ENCODE data around the gene CXCL17. TPM values are rescaled to one million over a fixed set of nuclear protein-coding genes. Genes with fewer than 3 reads are reported as not detected.
"Not testable (repeated sequence)": the region's sequence is repeated elsewhere in the genome, so short reads cannot be mapped to it uniquely, and the experiment has no call there.

The CXCL17 gene, protein sequence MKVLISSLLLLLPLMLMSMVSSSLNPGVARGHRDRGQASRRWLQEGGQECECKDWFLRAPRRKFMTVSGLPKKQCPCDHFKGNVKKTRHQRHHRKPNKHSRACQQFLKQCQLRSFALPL
- total RNA-seq: not detected

GRCh38 chr19:42442833-42443232, at the start of gene CXCL17:
Gene CXCL17 (minus strand): TSS chr19:42442946. CDS start chr19:42442832, 114 bp downstream.
- Histone ChIP-seq H3K4me1 (no peaks in the 10 kb centered on the region), H3K9me3 (no peaks in the 10 kb centered on the region), H3K36me3 (no peaks in the 10 kb centered on the region), H3K27ac (no peak within 1 kb of the TSS), H3K4me3 (no peak within 1 kb of the TSS), H3K27me3 (no peaks in the 10 kb centered on the region)
- no peak for TF ChIP-seq CTCF (IDR thresholded peaks at IDR 0.05)
- TF ChIP-seq POLR2A (IDR thresholded peaks at IDR 0.05): no peak
- intact Hi-C loops (cut with DNase I; ENCODE audit: low total_unique reads): no loop called here
- no peak for DNase-seq

GRCh38 chr19:42488783-42489521, 46.2 kb upstream of the CXCL17 start:
- Histone ChIP-seq H3K4me1 (no peaks in the 10 kb centered on the region), H3K9me3 (no peaks in the 10 kb centered on the region), H3K27me3 (no peaks in the 10 kb centered on the region), H3K27ac (no peak overlapping the region), H3K36me3 (no peaks in the 10 kb centered on the region), H3K4me3 (no peak overlapping the region)
- DNase-seq: no peak
- TF ChIP-seq POLR2A (IDR thresholded peaks at IDR 0.05) (no peak), CTCF (IDR thresholded peaks at IDR 0.05) (no peak)
- intact Hi-C loops (cut with DNase I; ENCODE audit: low total_unique reads): no loop called here

DNA sequence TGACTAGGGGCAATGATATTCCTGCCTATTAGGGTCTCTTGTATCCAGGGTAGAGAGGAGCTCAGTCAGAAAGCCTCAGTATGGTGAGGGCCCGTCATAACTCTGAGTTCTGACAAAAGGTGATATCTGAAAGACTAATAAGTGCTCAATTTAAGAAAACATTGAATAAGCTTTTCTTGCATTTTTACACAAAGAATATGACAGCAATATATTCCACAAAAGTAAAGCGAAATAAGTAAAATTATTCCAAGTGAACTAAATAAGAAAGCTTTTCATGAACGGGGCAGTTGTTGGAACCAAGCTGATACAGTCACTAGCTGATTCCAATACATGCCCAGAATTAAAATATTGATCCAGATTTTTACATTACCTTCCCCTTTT, 45.0 kb upstream of the CXCL17 start:
- H3K27me3 ChIP-seq: no peaks in the 10 kb centered on the region
- no peaks in the 10 kb centered on the region for H3K4me1 ChIP-seq
- intact Hi-C loops (cut with DNase I; ENCODE audit: low total_unique reads): no loop called here
- H3K27ac ChIP-seq: no peak overlapping the region
- no peak for TF ChIP-seq CTCF (IDR thresholded peaks at IDR 0.05)
- TF ChIP-seq POLR2A (IDR thresholded peaks at IDR 0.05): no peak
- no peaks in the 10 kb centered on the region for H3K9me3 ChIP-seq
- no peak overlapping the region for H3K4me3 ChIP-seq
- DNase-seq: no peak
- no peaks in the 10 kb centered on the region for H3K36me3 ChIP-seq

- Histone ChIP-seq H3K4me3 (no peak overlapping the region), H3K36me3 (no peaks in the 10 kb centered on the region), H3K27me3 (no peaks in the 10 kb centered on the region), H3K27ac (no peak overlapping the region), H3K9me3 (no peaks in the 10 kb centered on the region), H3K4me1 (no peaks in the 10 kb centered on the region)
- intact Hi-C loops (cut with DNase I; ENCODE audit: low total_unique reads): no loop called here
- TF ChIP-seq CTCF (IDR thresholded peaks at IDR 0.05): no peak
- no peak for DNase-seq
Measured at GRCh38 chr19:42487032-42487797, 44.5 kb upstream of the CXCL17 start.

DNA sequence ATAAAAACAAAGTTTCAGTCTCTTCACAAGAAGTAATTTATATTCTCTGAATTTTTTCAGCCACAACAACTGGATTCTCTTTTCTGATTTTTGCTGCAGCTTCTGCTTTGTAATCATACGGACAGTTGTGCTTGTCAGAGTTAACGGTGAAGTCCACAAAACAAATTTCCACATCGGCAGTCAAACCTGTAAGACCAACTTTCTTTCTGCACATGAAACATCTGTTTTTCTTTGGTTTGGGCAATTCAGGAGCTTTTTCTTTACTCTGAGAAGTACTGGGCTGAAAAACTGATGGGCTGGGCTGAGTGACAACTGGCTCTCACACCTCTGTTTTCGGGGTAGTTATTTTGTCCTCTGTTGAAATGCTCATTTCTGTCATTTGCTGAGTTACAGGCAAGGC, 42.3 kb upstream of the CXCL17 start:
- H3K4me1 ChIP-seq; DNase-seq; H3K27me3 ChIP-seq; H3K4me3 ChIP-seq; H3K27ac ChIP-seq; H3K36me3 ChIP-seq; intact Hi-C loops (cut with DNase I; ENCODE audit: low total_unique reads); H3K9me3 ChIP-seq: not testable (repeated sequence)

All from uterus (tissue), 4 donors.